MG63 (cell line): Measurements from ENCODE around the gene NEK8. TPM values are rescaled to one million over a fixed set of nuclear protein-coding genes. Genes with fewer than 3 reads are reported as not detected.
"Not testable (repeated sequence)": the region's sequence is repeated elsewhere in the genome, so short reads cannot be mapped to it uniquely, and the experiment has no call there.

ENCODE experiments used
- DNase-seq: peaks from one replicate; pipeline ENCODE4 v3.0.0-alpha.2; 2020
- H3K27me3 ChIP-seq: fragments of 250-450 bp; sonication (Bioruptor Pico); 2 replicates; pipeline ENCODE4 v1.5.1; 2020; ENCODE audit warnings: mild to moderate bottlenecking, moderate library complexity
- H3K36me3 ChIP-seq: fragments of 250-450 bp; sonication (Bioruptor Pico); 2 replicates; pipeline ENCODE4 v1.5.1; 2020; ENCODE audit warnings: mild to moderate bottlenecking, moderate library complexity
- H3K4me3 ChIP-seq: fragments of 250-450 bp; sonication (Bioruptor Pico); 2 replicates; pipeline ENCODE4 v1.5.1; 2020; ENCODE audit warnings: mild to moderate bottlenecking, moderate library complexity
- H3K9me3 ChIP-seq: fragments of 250-450 bp; sonication (Bioruptor Pico); 2 replicates; pipeline ENCODE4 v1.5.1; 2020; ENCODE audit warnings: mild to moderate bottlenecking, moderate library complexity
- total RNA-seq: library from RNA; depleted of rRNA; stranded (reverse); fragments of >200 nt; shearing (Covaris generic); gene quantifications from 2 replicates; pipeline ENCODE4 v1.2.3, GENCODE V29; 2014; ENCODE audit warnings: low replicate concordance

Gene NEK8
- total RNA-seq, 1 experiment from 2014 or later = 4.0 TPM

DNA sequence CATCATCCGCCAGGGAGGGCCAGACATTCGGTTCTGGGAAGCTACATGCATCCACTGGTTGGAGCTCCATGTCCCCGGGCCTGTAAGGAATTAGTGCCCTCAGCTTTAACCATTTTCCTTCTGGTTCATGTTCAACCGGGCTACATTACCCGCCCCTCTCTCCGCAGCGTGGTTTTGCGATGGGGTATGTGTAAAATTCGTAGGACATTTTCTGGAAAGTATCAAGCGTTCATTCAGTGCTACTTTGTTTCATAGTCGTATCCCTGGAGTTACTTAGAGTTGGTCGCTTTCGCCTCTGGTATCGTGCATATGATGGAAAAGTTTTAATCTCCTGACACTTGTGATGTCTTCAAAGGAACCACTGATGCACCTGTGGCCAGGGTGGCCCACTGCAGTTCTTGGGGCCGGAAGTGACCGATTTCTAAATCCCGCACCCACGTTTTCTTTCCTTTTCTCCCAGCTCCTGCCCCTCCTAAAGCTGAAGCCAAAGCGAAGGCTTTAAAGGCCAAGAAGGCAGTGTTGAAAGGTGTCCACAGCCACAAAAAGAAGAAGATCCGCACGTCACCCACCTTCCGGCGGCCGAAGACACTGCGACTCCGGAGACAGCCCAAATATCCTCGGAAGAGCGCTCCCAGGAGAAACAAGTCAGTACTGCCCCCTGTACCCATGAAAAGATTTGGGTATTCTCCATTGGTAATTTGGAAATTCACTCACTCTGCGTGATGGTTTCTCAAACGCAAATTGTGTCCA is 8.2 kb upstream of the NEK8 start:
- H3K4me3 ChIP-seq = peak overlapping the region; percentile 82
- H3K27me3 ChIP-seq = no peaks in the 10 kb centered on the region
- H3K9me3 ChIP-seq = no peaks in the 10 kb centered on the region
- peaks cover 75% of the 10 kb centered on the region for H3K36me3 ChIP-seq
- no peak for DNase-seq

DNA sequence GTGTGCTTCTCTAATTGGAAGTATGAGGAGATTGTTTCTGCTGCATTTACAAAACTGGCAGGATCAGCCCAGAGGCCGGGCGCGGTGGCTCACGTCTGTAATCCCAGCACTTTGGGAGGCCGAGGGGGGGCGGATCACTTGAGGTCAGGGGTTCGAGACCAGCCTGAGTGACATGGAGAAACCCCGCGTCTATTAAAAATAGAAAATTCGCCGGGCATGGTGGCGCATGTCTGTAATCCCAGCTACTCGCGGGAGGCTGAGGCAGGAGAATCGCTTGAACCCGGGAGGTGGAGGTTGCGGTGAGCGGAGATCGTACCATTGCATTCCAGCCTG is 7.6 kb upstream of the NEK8 start:
- not testable (repeated sequence) for DNase-seq, H3K27me3 ChIP-seq, H3K9me3 ChIP-seq
- Histone ChIP-seq H3K36me3 (peaks cover 70% of the 10 kb centered on the region), H3K4me3 (peak overlapping the region; percentile 82)

DNA sequence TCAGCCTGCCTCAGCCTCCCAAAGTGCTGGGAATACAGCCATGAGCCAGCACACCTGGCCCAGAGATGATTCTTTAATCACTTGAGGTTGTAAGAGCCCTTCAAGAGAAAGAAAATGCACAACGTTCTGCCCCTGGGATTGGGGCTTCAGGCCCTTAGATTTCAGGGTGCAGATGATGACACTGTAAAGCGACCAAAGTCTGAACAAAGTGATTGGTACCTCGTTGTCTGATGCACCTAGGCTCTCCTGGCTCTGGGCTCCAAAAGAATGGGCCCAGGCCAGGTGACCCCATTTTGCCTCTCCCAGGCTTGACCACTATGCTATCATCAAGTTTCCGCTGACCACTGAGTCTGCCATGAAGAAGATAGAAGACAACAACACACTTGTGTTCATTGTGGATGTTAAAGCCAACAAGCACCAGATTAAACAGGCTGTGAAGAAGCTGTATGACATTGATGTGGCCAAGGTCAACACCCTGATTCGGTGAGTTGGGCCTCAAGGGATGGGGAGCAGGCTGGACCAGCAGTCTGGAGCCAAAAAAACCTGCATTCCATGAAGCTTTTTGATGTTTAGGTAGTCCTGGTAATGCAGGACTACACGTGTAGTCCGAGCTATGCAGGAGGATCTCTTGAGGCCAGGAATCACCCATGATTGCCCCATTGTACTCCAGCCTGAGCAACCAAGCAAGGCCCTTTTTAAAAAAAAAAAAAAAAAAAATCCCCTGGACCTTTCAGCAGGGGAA is 6.0 kb upstream of the NEK8 start:
- Histone ChIP-seq H3K27me3 (no peaks in the 10 kb centered on the region), H3K9me3 (no peaks in the 10 kb centered on the region), H3K4me3 (peak overlapping the region; percentile 82), H3K36me3 (peaks cover 56% of the 10 kb centered on the region)
- DNase-seq = no peak

DNA sequence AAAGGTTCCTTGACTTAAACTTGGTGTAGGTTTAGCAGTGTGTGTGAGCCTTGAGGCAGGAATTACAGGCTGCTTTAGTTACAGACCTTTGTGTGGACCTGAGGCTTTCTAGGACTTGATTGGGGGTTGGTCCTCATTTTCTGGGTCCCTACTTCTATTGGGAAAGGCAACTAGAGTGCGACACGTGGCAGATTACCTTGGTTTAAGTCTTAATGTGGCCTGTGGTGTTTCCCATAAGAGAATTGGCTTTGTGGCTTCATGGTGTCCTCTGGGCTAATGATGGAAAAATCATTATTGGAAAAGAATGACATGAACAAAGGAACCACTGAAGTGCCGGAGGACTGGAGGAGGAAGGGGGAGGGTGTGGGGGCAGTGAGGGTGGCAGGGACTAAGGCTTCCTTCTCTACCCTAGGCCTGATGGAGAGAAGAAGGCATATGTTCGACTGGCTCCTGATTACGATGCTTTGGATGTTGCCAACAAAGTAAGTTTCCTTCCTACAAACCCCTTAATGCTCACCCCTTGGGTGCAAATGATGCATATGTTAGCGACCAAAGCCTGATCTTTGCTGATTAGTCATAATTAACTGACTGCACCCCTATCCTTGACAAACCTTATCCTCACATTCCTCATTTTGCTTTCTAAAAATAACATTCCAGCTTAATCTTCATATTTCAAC is 5.3 kb upstream of the NEK8 start:
- H3K36me3 ChIP-seq = peaks cover 56% of the 10 kb centered on the region
- DNase-seq = no peak
- no peaks in the 10 kb centered on the region for H3K27me3 ChIP-seq
- no peaks in the 10 kb centered on the region for H3K9me3 ChIP-seq
- peak overlapping the region; percentile 82 for H3K4me3 ChIP-seq

DNA sequence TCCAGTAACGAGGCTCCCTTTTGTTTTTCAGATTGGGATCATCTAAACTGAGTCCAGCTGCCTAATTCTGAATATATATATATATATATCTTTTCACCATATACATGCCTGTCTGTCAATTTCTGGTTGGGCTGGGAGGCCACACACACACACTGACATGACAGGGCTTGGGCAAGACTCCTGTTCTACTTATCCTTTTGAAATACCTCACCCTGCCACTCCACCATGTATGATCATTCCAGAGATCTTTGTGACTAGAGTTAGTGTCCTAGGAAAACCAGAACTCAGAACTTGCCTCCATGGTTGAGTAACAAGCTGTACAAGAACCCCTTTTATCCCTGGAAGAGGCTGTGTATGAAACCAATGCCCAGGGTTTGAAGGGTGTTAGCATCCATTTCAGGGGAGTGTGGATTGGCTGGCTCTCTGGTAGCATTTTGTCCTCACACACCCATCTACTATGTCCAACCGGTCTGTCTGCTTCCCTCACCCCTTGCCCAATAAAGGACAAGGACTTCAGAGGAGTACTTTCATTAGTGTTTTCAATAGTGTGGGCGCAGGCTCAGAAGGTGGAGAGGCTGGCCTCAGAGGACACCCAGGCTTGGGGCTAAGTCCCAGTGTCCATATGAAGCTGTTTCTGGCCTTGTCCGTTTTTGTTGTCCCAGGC is 4.6 kb upstream of the NEK8 start:
- H3K4me3 ChIP-seq = peak overlapping the region; percentile 3
- not testable (repeated sequence) for H3K9me3 ChIP-seq, DNase-seq, H3K27me3 ChIP-seq
- peaks cover 56% of the 10 kb centered on the region for H3K36me3 ChIP-seq

DNA sequence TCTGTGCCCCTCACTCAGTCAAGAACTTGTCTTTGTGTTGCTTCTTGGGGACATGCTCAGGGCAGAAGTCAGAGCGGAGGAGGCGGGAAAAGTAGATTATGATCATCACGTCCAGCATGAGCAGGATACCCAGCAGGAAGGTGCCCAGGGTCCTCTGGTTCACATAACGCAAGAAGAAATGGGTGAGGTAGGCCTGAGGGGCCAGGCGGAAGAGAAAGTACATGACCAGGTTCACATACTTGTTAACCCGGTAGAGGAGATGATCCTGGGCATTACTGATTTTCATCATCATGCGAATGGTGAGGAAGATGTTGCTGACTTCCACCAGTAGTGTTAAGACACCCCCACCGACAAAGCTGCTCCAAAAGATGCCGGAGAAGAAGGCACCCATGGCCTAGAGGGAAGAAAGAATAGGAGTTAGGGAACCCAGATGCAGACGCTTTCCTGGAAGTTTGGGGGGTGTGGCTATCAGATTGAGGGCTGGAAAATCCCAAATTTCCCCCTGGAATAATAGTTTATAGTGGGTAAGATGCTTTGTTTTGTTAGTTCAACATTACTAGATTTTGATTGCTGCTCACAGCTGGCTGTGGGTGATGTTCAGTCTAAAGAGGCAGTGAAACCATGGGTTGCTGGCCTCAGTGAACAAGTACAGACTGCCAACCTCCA is 4.0 kb upstream of the NEK8 start:
- no peaks in the 10 kb centered on the region for H3K9me3 ChIP-seq
- DNase-seq = no peak
- H3K4me3 ChIP-seq = peak overlapping the region; percentile 69
- peaks cover 56% of the 10 kb centered on the region for H3K36me3 ChIP-seq
- H3K27me3 ChIP-seq = no peaks in the 10 kb centered on the region

DNA sequence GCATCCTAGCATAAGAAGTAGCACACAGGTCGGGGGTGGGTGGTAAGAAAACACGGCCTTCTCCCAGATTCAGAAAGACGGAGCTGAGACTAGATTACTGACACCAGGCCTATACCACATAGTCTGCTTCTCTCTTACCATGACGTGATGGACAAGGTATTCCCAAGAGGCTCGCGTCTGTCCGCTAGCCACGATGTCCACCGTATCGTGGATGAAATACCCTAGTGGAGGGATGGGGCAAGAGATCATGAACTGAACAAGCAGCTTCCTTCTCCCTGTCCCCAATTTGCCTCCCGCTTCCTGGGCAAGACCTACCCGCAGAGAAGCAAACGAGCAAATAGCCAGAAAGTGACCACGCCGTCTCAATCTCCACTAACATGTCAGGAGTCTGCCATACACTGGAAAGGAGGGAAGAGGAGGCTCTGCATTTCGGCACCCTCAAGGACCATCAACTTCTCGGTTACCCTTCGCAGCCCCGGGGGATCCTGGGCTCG is 3.4 kb upstream of the NEK8 start:
- no peaks in the 10 kb centered on the region for H3K27me3 ChIP-seq
- H3K9me3 ChIP-seq = no peaks in the 10 kb centered on the region
- peak overlapping the region; percentile 69 for H3K4me3 ChIP-seq
- peak; percentile 74 for DNase-seq
- H3K36me3 ChIP-seq = peaks cover 52% of the 10 kb centered on the region

DNA sequence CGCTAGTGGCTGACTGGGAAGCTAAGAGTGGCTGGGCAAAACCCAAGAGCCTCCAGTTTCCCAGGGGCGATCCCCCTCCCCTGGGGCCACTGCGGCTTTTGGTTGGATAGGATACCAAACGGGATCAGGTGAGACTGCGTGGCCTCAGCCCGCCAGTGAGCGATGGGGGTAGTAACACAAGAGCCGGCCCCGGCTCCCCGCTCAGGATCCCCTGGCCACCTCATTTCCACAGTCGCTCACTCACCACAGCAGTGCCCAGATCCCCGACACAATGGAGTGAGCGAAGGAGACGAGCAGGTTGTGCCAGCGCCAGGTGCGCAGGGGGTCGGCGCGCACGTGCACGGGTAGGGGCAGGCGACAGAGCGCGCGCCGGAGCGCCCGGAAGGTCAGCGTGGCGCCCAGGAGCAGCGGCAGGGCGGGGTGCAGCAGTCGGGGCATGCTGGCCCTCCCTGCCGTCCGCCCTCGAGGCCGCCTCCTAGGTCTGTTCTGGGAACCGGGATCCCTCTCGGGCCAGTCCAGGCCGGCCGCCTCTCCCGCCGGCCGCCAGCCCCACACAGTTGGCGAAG is 2.8 kb upstream of the NEK8 start:
- H3K4me3 ChIP-seq = peak overlapping the region; percentile 69

DNA sequence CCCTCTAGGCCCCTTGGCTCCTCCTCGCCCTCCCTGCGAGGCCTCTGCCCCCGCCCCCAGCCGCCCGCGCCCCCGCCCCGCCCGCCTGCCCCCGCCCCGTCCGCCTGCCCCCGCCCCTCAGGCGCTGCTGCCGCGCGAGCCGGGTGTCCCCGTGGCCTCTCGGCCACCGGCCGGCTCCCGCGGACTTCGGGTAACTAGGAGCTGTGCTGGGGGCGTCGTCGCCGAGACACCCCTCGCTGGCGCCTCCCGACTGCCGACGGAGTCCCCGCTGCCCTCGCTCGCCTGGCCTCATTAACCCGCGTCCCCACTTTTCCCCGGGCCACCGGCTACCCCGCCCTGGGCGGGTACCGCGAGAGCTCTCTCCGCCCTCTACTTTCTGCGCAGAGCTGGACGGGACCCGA is 2.4 kb upstream of the NEK8 start, which contains the start of gene TLCD1:
TLCD1 (minus strand) TSS at position 8 of the 401 bp plus-strand sequence. CDS start 136 bp downstream, outside the sequence.
- peak within 1 kb of the TSS; percentile 69 for H3K4me3 ChIP-seq
- DNase-seq = peak; percentile 78

More for the DNA sequence above, 2.8 kb upstream of the NEK8 start:
- peak; percentile 92 for DNase-seq
- no peaks in the 10 kb centered on the region for H3K9me3 ChIP-seq
- no peaks in the 10 kb centered on the region for H3K27me3 ChIP-seq
- H3K36me3 ChIP-seq = peaks cover 47% of the 10 kb centered on the region

DNA sequence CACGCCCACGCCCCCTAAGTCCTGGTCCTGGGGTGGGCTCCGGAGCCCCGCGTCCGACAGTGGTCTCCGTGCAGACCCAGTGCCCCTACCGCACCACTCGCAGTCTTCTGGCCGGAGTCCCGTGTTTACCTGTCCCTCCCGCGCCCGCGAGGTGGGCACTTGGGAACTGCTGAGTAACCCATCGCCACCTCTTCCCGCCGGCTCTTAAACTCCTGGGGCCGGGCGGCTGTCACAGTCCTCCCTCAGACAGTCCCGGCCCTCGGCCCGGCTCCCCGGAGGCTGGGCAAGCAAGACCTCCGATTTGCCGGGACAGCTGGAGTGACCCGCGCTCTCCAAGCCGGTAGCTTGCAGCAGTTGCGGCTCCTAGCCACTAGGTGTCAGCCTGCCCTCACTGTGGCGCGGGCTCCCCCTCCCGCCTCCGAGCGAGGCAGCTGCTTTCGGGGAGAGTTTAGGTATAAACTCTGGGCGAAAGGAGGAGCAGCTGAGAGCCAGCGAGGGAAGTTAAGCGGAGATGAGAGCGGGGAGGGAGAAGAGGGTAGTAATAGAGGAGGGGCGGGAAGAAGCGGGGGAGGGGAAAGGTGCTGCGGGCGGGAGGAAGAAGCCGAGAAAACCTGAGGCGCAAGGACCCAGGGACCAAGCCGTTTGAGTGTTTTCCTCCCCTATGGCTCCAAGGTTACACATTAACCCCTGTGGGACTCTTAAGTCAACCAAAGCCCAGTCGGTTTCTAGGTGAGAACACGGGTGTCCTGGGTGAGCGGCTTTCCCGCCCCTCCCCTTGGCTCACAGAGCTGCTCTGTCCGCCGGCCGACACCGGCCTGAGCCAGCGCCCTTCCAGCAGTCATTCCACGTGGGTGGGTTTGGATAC is 1.7 kb upstream of the NEK8 start:
- H3K27me3 ChIP-seq = no peaks in the 10 kb centered on the region

More for the DNA sequence above, 2.4 kb upstream of the NEK8 start, which contains the start of gene TLCD1:
- peaks cover 42% of the 10 kb centered on the region for H3K36me3 ChIP-seq
- no peaks in the 10 kb centered on the region for H3K9me3 ChIP-seq
- H3K27me3 ChIP-seq = no peaks in the 10 kb centered on the region

DNA sequence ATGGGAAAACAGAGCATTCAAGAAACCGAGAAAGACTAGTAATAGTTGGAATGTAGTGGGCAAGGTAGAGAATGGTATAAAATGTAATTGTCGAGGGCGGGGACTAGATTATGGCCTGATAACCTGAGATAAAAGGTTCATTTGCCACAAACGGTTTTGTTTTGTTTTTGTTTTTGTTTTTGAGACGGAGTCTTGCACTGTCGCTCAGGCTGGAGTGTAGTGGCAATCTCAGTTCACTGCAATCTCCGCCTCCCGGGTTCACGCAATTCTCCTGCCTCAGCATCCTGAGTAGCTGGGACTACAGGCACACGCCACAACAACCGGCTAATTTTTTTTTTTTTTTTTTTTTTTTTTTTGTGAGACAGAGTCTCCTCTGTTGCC is 1.4 kb downstream of the NEK8 start:
- H3K4me3 ChIP-seq = no peak overlapping the region
- DNase-seq = no peak
- H3K27me3 ChIP-seq = no peaks in the 10 kb centered on the region
- no peaks in the 10 kb centered on the region for H3K9me3 ChIP-seq
- H3K36me3 ChIP-seq = peaks cover 5% of the 10 kb centered on the region

More for the DNA sequence above, 1.7 kb upstream of the NEK8 start:
- peak; percentile 91 for DNase-seq
- H3K36me3 ChIP-seq = peaks cover 36% of the 10 kb centered on the region
- H3K4me3 ChIP-seq = peak overlapping the region; percentile 69
- H3K9me3 ChIP-seq = no peaks in the 10 kb centered on the region

DNA sequence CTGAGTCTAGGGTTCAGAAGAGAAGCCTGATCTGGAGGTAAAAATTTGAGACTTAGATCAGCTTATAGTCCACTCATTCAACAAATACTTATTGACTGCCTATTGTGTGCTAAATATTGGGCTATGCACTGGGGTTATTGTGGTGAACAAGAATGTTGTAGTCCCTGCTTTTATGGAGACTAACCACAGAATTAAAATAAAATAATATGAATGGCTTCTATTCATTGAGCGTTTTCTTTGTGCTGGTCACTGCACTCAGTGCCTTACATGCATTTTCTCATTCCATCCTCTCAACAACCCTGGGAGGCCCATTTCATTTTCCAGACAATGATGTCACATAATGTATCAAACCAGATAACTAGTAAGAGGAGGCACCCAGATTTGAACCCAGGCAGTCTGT is 4.8 kb downstream of the NEK8 start:
- DNase-seq = no peak
- no peaks in the 10 kb centered on the region for H3K9me3 ChIP-seq
- no peaks in the 10 kb centered on the region for H3K27me3 ChIP-seq
- no peaks in the 10 kb centered on the region for H3K36me3 ChIP-seq
- no peak overlapping the region for H3K4me3 ChIP-seq

DNA sequence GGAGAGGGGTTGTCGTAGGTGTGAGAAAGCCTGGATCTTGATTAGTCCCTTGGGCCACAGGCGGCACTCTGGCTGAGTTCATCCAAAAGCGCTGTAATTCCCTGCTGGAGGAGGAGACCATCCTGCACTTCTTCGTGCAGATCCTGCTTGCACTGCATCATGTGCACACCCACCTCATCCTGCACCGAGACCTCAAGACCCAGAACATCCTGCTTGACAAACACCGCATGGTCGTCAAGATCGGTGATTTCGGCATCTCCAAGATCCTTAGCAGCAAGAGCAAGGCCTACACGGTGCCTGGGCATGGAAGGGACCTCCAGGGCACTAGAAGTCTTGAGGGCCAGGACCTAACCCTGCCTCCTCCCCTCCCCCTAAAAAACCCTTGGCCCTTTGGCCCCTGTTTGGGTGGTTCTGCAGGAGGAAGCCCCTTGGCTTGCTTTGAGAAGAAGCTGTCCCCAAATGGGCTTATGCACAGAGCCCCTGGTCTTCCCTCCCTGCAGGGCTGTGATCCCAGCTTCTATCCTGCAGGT is 6.2 kb downstream of the NEK8 start:
- Histone ChIP-seq H3K27me3 (no peaks in the 10 kb centered on the region), H3K36me3 (no peaks in the 10 kb centered on the region), H3K4me3 (no peak overlapping the region), H3K9me3 (no peaks in the 10 kb centered on the region)
- DNase-seq = no peak

DNA sequence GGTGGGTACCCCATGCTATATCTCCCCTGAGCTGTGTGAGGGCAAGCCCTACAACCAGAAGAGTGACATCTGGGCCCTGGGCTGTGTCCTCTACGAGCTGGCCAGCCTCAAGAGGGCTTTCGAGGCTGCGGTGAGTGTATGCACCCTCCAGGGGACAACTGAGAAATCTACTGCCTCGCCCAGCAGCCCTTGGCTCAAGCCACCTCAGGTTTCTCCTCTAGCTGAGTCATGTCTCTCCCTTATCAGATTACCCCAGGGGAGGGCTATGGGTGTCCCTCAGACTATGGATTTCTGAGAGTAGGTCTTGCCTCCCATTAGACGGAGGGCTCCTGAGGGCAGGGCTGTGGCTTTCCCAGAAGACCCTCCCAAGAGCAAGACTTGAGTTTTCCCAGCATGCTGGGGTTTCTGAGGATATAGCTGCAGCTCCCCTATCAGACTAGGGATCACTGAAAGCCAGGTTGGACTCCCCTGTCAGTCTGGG is 6.7 kb downstream of the NEK8 start:
- Histone ChIP-seq H3K36me3 (no peaks in the 10 kb centered on the region), H3K27me3 (no peaks in the 10 kb centered on the region), H3K9me3 (no peaks in the 10 kb centered on the region), H3K4me3 (no peak overlapping the region)
- DNase-seq = no peak
